Omental fat pad (tissue), 4 donors: ENCODE results near the gene SLC4A2. TPM values are rescaled to one million over a fixed set of nuclear protein-coding genes. Genes with fewer than 3 reads are reported as not detected.

Source experiments
- ATAC-seq: fragments of 150-250 bp; one replicate; pipeline ENCODE4 v1.9.1; 2016; ENCODE audit warnings: mild to moderate bottlenecking, moderate library complexity; ENCODE audit not compliant: low FRiP score
- DNase-seq: peaks from one replicate; pipeline ENCODE4 v3.0.0-alpha.2; 2019; ENCODE audit warnings: low spot score
- total RNA-seq, 4 donors: library from RNA; depleted of rRNA; stranded (reverse); fragments of >200 nt; gene quantifications; one replicate each; pipeline ENCODE4 v1.1.0, GENCODE V29; 2016
- TF ChIP-seq, protein P1 (sequence below), 3 donors: fragments of 450-650 bp; IDR thresholded peaks; one replicate each; pipeline ENCODE4 v1.5.1; 2016 to 2017; ENCODE audit warnings: antibody characterized with exemption in 3 of 3, mild to moderate bottlenecking in 3 of 3, moderate library complexity in 2 of 3

SLC4A2 gene
- total RNA-seq, 4 donors from 2014 or later, result 115 to 126 (median 118) TPM

DNA sequence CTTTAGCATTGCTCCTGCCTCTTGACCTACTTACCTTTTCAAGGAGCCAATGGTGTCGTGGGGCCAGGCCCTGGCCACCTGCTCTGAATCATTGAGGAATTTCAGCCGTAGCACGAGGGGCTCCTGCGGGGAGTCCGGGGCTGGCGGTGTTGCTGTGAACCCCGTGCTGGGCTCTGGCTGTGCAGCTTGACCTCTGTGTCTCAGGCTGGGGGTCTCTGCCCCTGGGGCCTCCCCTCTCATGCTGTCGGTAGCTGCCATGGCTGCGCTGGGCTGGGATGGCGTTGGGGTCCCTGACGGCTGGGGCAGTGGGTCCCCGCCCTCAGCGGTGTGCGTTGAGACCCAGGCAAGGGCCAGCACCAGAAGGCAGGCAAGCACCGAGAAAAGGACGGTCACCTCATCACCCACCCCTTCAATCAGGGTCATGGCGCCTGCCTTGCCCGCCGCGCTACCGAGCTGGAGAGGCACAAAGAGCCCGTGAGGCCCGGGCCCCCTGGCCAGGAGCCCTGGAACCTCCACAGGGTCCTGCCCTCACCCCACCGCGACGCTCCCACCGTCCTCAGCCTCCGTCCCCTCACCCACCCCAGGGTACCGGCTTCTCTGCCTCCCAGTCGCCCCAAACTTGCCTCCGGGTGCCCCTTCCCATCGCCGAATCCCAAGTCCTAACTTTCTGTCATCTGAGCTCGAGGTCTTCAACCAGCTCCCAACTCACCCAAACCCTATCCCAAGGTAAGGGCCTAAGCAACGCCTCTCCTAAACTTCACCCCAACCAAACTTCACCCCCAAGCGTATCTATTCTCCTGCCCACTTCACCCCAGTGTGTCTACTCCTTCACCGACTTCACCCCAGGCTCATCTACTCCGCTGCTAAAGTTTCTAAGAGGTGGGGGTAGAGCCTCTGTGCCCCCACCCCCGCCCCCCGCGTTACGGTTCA is 23.0 kb downstream of the SLC4A2 start:
- no peak for DNase-seq
- ATAC-seq, result no peak
- TF ChIP-seq, protein P1, sequence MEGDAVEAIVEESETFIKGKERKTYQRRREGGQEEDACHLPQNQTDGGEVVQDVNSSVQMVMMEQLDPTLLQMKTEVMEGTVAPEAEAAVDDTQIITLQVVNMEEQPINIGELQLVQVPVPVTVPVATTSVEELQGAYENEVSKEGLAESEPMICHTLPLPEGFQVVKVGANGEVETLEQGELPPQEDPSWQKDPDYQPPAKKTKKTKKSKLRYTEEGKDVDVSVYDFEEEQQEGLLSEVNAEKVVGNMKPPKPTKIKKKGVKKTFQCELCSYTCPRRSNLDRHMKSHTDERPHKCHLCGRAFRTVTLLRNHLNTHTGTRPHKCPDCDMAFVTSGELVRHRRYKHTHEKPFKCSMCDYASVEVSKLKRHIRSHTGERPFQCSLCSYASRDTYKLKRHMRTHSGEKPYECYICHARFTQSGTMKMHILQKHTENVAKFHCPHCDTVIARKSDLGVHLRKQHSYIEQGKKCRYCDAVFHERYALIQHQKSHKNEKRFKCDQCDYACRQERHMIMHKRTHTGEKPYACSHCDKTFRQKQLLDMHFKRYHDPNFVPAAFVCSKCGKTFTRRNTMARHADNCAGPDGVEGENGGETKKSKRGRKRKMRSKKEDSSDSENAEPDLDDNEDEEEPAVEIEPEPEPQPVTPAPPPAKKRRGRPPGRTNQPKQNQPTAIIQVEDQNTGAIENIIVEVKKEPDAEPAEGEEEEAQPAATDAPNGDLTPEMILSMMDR (IDR thresholded peaks at IDR 0.05), result no peak

- no peak for DNase-seq
- TF ChIP-seq, protein P1 (IDR thresholded peaks at IDR 0.05), result no peak
- peak; percentile 24 for ATAC-seq
Measured at GRCh38 chr7:151083071-151083823, 23.9 kb downstream of the SLC4A2 start, which contains the start of gene TMUB1. TSS of gene TMUB1 (minus strand) at chr7:151083493. CDS start at chr7:151082563, 930 bp downstream.

- TF ChIP-seq, protein P1 (IDR thresholded peaks at IDR 0.05), result no peak
- DNase-seq (no peak), ATAC-seq (no peak)
Measured at GRCh38 chr7:151083824-151084160, 24.4 kb downstream of the SLC4A2 start.

- no peak for DNase-seq
- TF ChIP-seq, protein P1 (IDR thresholded peaks at IDR 0.05), result no peak
- ATAC-seq, result no peak
Measured at GRCh38 chr7:151085329-151085690, 25.9 kb downstream of the SLC4A2 start.

- DNase-seq (no peak), ATAC-seq (peak; percentile 53)
- TF ChIP-seq, protein P1 (IDR thresholded peaks at IDR 0.05), result no peak
Measured at GRCh38 chr7:151085691-151086620, 26.6 kb downstream of the SLC4A2 start, which contains the start of gene AGAP3. TSS of gene AGAP3 (plus strand) at chr7:151086475. CDS start at chr7:151086742, 267 bp downstream.

DNA sequence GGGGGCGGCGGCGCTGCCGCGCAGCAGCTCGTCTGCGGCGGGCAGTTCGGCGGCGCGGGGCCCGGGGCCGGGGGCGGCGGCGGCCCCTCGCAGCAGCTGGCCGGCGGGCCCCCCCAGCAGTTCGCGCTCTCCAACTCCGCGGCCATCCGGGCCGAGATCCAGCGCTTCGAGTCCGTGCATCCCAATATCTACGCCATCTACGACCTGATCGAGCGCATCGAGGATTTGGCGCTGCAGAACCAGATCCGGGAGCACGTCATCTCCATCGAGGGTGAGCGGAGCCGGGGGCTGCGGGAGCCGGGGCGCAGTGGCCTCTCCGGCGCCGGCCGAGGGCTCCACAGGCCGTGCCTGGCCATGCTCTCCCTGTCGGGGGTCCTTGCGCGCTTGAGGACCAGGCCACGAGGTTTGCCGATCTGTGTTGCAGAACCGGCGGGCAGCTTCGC is 27.4 kb downstream of the SLC4A2 start:
- TF ChIP-seq, protein P1 (IDR thresholded peaks at IDR 0.05), result no peak
- DNase-seq (no peak), ATAC-seq (no peak)
